Endodermal cell (in vitro differentiated cells): ENCODE measurements around the gene LZTS2. TPM values are rescaled to one million over a fixed set of nuclear protein-coding genes. Genes with fewer than 3 reads are reported as not detected.

Experiments
- DNase-seq: peaks from one replicate; pipeline ENCODE4 v3.0.0-alpha.2; 2017
- H3K27ac ChIP-seq: 2 replicates; pipeline ENCODE4 v1.5.1; 2013; ENCODE audit warnings: mild to moderate bottlenecking, low read depth, low read length, moderate library complexity
- H3K27me3 ChIP-seq: 2 replicates; pipeline ENCODE4 v1.6.1; 2013; ENCODE audit warnings: mild to moderate bottlenecking, low read length, moderate library complexity; ENCODE audit not compliant: insufficient read depth, control insufficient read depth, poor library complexity, severe bottlenecking
- H3K36me3 ChIP-seq: 2 replicates; pipeline ENCODE4 v1.7.0; 2013; ENCODE audit warnings: mild to moderate bottlenecking, low read length, moderate library complexity; ENCODE audit not compliant: control insufficient read depth, insufficient read depth
- H3K4me1 ChIP-seq: one replicate; pipeline ENCODE4 v1.7.0; 2013; ENCODE audit warnings: low read length; ENCODE audit not compliant: control insufficient read depth, insufficient read depth
- H3K4me3 ChIP-seq: 2 replicates; pipeline ENCODE4 v1.5.1; 2013; ENCODE audit warnings: mild to moderate bottlenecking, low read length, moderate library complexity
- H3K9ac ChIP-seq: 2 replicates; pipeline ENCODE4 v1.6.1; 2013; ENCODE audit warnings: mild to moderate bottlenecking, low read length, moderate library complexity; ENCODE audit not compliant: poor library complexity, severe bottlenecking; ENCODE audit errors: extremely low read depth
- H3K9me3 ChIP-seq: 2 replicates; pipeline ENCODE4 v1.6.1; 2013; ENCODE audit warnings: mild to moderate bottlenecking, low read length, moderate library complexity; ENCODE audit not compliant: control insufficient read depth
- H3K27ac Mint-ChIP-seq: 2 replicates; pipeline ENCODE4 v1.8.0; 2020; ENCODE audit warnings: mixed read lengths
- H3K27me3 Mint-ChIP-seq: 2 replicates; pipeline ENCODE4 v1.8.0; 2021; ENCODE audit warnings: mild to moderate bottlenecking, mixed read lengths; ENCODE audit not compliant: insufficient read depth
- H3K36me3 Mint-ChIP-seq: 2 replicates; pipeline ENCODE4 v1.8.0; 2020; ENCODE audit warnings: low read depth, mixed read lengths
- H3K4me1 Mint-ChIP-seq: 2 replicates; pipeline ENCODE4 v1.8.0; 2020; ENCODE audit warnings: mixed read lengths
- H3K4me3 Mint-ChIP-seq: 2 replicates; pipeline ENCODE4 v1.8.0; 2020; ENCODE audit warnings: mild to moderate bottlenecking, moderate library complexity, mixed read lengths
- H3K9me3 Mint-ChIP-seq: 2 replicates; pipeline ENCODE4 v1.8.0; 2020; ENCODE audit warnings: mild to moderate bottlenecking, mixed read lengths
- CTCF ChIP-seq: fragments of 200-600 bp; sonication (generic); conservative IDR thresholded peaks from 2 replicates; pipeline ENCODE4 v1.5.0; 2021; ENCODE audit warnings: antibody characterized with exemption, mild to moderate bottlenecking
- WGBS, 2 experiments: methylation state at CpG; one replicate each; pipeline versions ENCODE4 v1.1.5 to v1.1.7; 2013; ENCODE audit warnings: missing lambda C conversion rate in 2 of 2, mixed read lengths in 1 of 2; ENCODE audit not compliant: insufficient coverage in 1 of 2, insufficient read length in 1 of 2; 5-methylcytosine and 5-hydroxymethylcytosine counted together
- total RNA-seq, 2 donors: library from RNA; stranded (reverse); fragmentation: NEBNext Ultra II Directional in 1 of 2; extraction: Animal tissue kit (Norgen Biotek cat#: 25700) in 1 of 2; gene quantifications; 2 replicates in 1 of 2; 3 replicates in 1 of 2; pipeline ENCODE4 v1.2.1, GENCODE V29; 2021

The LZTS2 gene
- total RNA-seq, 2 donors from 2014 or later: 76.8 to 85.9 TPM

GRCh38 chr10:101006593-101007098 is 7.0 kb downstream of the LZTS2 start:
- no peaks in the 10 kb centered on the region for H3K9me3 ChIP-seq
- no peak for TF ChIP-seq CTCF
- H3K27me3 ChIP-seq: no peaks in the 10 kb centered on the region
- H3K4me1 Mint-ChIP-seq: peaks cover 5% of the 10 kb centered on the region
- H3K36me3 ChIP-seq: peaks cover 41% of the 10 kb centered on the region
- H3K27me3 Mint-ChIP-seq: no peaks in the 10 kb centered on the region
- no peaks in the 10 kb centered on the region for H3K4me1 ChIP-seq
- H3K9me3 Mint-ChIP-seq: no peaks in the 10 kb centered on the region
- H3K27ac Mint-ChIP-seq: no peak overlapping the region
- H3K36me3 Mint-ChIP-seq: peaks cover 26% of the 10 kb centered on the region
- no peak overlapping the region for H3K4me3 ChIP-seq
- DNase-seq: no peak
- WGBS, 2 experiments: 90 to 94% methylated on average over 21 to 33 of the region's 33 CpGs
- no peak overlapping the region for H3K4me3 Mint-ChIP-seq
- H3K9ac ChIP-seq: no peak overlapping the region
- no peak overlapping the region for H3K27ac ChIP-seq

- Histone ChIP-seq H3K27me3 (no peaks in the 10 kb centered on the region), H3K4me1 (no peaks in the 10 kb centered on the region), H3K9ac (no peak overlapping the region), H3K9me3 (no peaks in the 10 kb centered on the region), H3K36me3 (peaks cover 38% of the 10 kb centered on the region), H3K27ac (no peak overlapping the region), H3K4me3 (no peak overlapping the region)
- no peak overlapping the region for H3K27ac Mint-ChIP-seq
- no peak for DNase-seq
- peaks cover 5% of the 10 kb centered on the region for H3K4me1 Mint-ChIP-seq
- no peaks in the 10 kb centered on the region for H3K27me3 Mint-ChIP-seq
- H3K36me3 Mint-ChIP-seq: peaks cover 24% of the 10 kb centered on the region
- H3K4me3 Mint-ChIP-seq: no peak overlapping the region
- no peaks in the 10 kb centered on the region for H3K9me3 Mint-ChIP-seq
- WGBS, 2 experiments: 60 to 91% methylated on average over 1 to 11 of the region's 11 CpGs
- TF ChIP-seq CTCF: no peak
Measured at GRCh38 chr10:101007099-101007711, 7.6 kb downstream of the LZTS2 start.

- H3K27me3 Mint-ChIP-seq: no peaks in the 10 kb centered on the region
- Histone ChIP-seq H3K4me3 (no peak overlapping the region), H3K9me3 (no peaks in the 10 kb centered on the region), H3K4me1 (no peaks in the 10 kb centered on the region), H3K27ac (peak overlapping the region; percentile 32), H3K27me3 (no peaks in the 10 kb centered on the region), H3K36me3 (peaks cover 29% of the 10 kb centered on the region), H3K9ac (no peak overlapping the region)
- peaks cover 20% of the 10 kb centered on the region for H3K36me3 Mint-ChIP-seq
- H3K27ac Mint-ChIP-seq: no peak overlapping the region
- H3K9me3 Mint-ChIP-seq: no peaks in the 10 kb centered on the region
- no peak overlapping the region for H3K4me3 Mint-ChIP-seq
- WGBS, 2 experiments: 76 to 83% methylated on average over 9 to 13 of the region's 13 CpGs
- H3K4me1 Mint-ChIP-seq: peaks cover 8% of the 10 kb centered on the region
- no peak for TF ChIP-seq CTCF
- DNase-seq: no peak
Measured at GRCh38 chr10:101007915-101008822, 8.6 kb downstream of the LZTS2 start.
